ENCODE results near the gene DMD. TPM values are rescaled to one million over a fixed set of nuclear protein-coding genes. Genes with fewer than 3 reads are reported as not detected.
A peak's percentile ranks its signal among the peaks of the same experiment; 100 is the strongest.

The DMD gene
- total and polyA plus RNA-seq, 4 donors = 19.9 to 260 (median 111) TPM

GRCh38 chrX:32894679-32895078, 316.7 kb downstream of the DMD start:
- no peak overlapping the region for H3K27ac ChIP-seq (ENCODE audit: low read depth in 1 of 2, low read length in 2 of 2)
- WGBS, 2 donors = 85 to 86% methylated on average over 7 of the region's 7 CpGs
- peaks cover 0 to 3% of the 10 kb centered on the region in 2 donors for H3K4me1 ChIP-seq (ENCODE audit: control insufficient read depth in 1 of 2, insufficient read depth in 2 of 2, low read length in 2 of 2)
- no peaks in the 10 kb centered on the region for H3K27me3 ChIP-seq (ENCODE audit: control insufficient read depth in 1 of 2, insufficient read depth in 2 of 2, low read length in 1 of 2)
- H3K36me3 ChIP-seq (ENCODE audit: control insufficient read depth in 1 of 2, insufficient read depth in 2 of 2, low read length in 1 of 2) = no peaks in the 10 kb centered on the region
- no peak overlapping the region for H3K4me3 ChIP-seq (ENCODE audit: low read length in 2 of 2)
- DNase-seq (no peak), ATAC-seq (ENCODE audit: low FRiP score) (no peak)
- intact Hi-C loops (cut with DNase I) = no loop called here
- H3K9me3 ChIP-seq (ENCODE audit: control insufficient read depth, low read length) = no peaks in the 10 kb centered on the region

GRCh38 chrX:32893751-32894150, 317.6 kb downstream of the DMD start:
- H3K4me1 ChIP-seq (ENCODE audit: control insufficient read depth in 1 of 2, insufficient read depth in 2 of 2, low read length in 2 of 2) = peaks cover 0 to 3% of the 10 kb centered on the region in 2 donors
- H3K36me3 ChIP-seq (ENCODE audit: control insufficient read depth in 1 of 2, insufficient read depth in 2 of 2, low read length in 1 of 2) = no peaks in the 10 kb centered on the region
- intact Hi-C loops (cut with DNase I) = no loop called here
- no peak for DNase-seq
- no peaks in the 10 kb centered on the region for H3K9me3 ChIP-seq (ENCODE audit: control insufficient read depth, low read length)
- H3K27ac ChIP-seq (ENCODE audit: low read depth in 1 of 2, low read length in 2 of 2) = no peak overlapping the region
- WGBS, 2 donors = 66 to 80% methylated on average over 5 of the region's 5 CpGs
- H3K4me3 ChIP-seq (ENCODE audit: low read length in 2 of 2) = no peak overlapping the region
- no peak for ATAC-seq (ENCODE audit: low FRiP score)
- H3K27me3 ChIP-seq (ENCODE audit: control insufficient read depth in 1 of 2, insufficient read depth in 2 of 2, low read length in 1 of 2) = no peaks in the 10 kb centered on the region

GRCh38 chrX:32877592-32877991, 333.8 kb downstream of the DMD start:
- H3K27ac ChIP-seq (ENCODE audit: low read depth in 1 of 2, low read length in 2 of 2) = no peak overlapping the region
- DNase-seq (no peak), ATAC-seq (ENCODE audit: low FRiP score) (no peak)
- no peaks in the 10 kb centered on the region for H3K9me3 ChIP-seq (ENCODE audit: control insufficient read depth, low read length)
- no peak overlapping the region for H3K4me3 ChIP-seq (ENCODE audit: low read length in 2 of 2)
- H3K27me3 ChIP-seq (ENCODE audit: control insufficient read depth in 1 of 2, insufficient read depth in 2 of 2, low read length in 1 of 2) = no peaks in the 10 kb centered on the region
- no peaks in the 10 kb centered on the region for H3K36me3 ChIP-seq (ENCODE audit: control insufficient read depth in 1 of 2, insufficient read depth in 2 of 2, low read length in 1 of 2)
- no peaks in the 10 kb centered on the region for H3K4me1 ChIP-seq (ENCODE audit: control insufficient read depth in 1 of 2, insufficient read depth in 2 of 2, low read length in 2 of 2)
- intact Hi-C loops (cut with DNase I) = no loop called here
- 47 to 51% methylated on average over 3 of the region's 3 CpGs for WGBS, 2 donors

- Histone ChIP-seq H3K4me3 (ENCODE audit: low read length in 2 of 2) (no peak overlapping the region), H3K27me3 (ENCODE audit: control insufficient read depth in 1 of 2, insufficient read depth in 2 of 2, low read length in 1 of 2) (no peaks in the 10 kb centered on the region), H3K36me3 (ENCODE audit: control insufficient read depth in 1 of 2, insufficient read depth in 2 of 2, low read length in 1 of 2) (no peaks in the 10 kb centered on the region), H3K4me1 (ENCODE audit: control insufficient read depth in 1 of 2, insufficient read depth in 2 of 2, low read length in 2 of 2) (no peaks in the 10 kb centered on the region), H3K27ac (ENCODE audit: low read depth in 1 of 2, low read length in 2 of 2) (no peak overlapping the region), H3K9me3 (ENCODE audit: control insufficient read depth, low read length) (no peaks in the 10 kb centered on the region)
- intact Hi-C loops (cut with DNase I) = no loop called here
- no peak for DNase-seq
- no peak for ATAC-seq (ENCODE audit: low FRiP score)
- WGBS, 2 donors = 85 to 86% methylated on average over 4 of the region's 4 CpGs
Observed at GRCh38 chrX:32874839-32875238, 336.5 kb downstream of the DMD start.

- H3K27ac ChIP-seq (ENCODE audit: low read depth in 1 of 2, low read length in 2 of 2) = no peak overlapping the region
- no peaks in the 10 kb centered on the region for H3K36me3 ChIP-seq (ENCODE audit: control insufficient read depth in 1 of 2, insufficient read depth in 2 of 2, low read length in 1 of 2)
- DNase-seq (no peak), ATAC-seq (ENCODE audit: low FRiP score) (no peak)
- intact Hi-C loops (cut with DNase I) = no loop called here
- H3K27me3 ChIP-seq (ENCODE audit: control insufficient read depth in 1 of 2, insufficient read depth in 2 of 2, low read length in 1 of 2) = no peaks in the 10 kb centered on the region
- no peaks in the 10 kb centered on the region for H3K4me1 ChIP-seq (ENCODE audit: control insufficient read depth in 1 of 2, insufficient read depth in 2 of 2, low read length in 2 of 2)
- WGBS, 2 donors = 65 to 73% methylated on average over 2 of the region's 2 CpGs
- H3K4me3 ChIP-seq (ENCODE audit: low read length in 2 of 2) = no peak overlapping the region
- H3K9me3 ChIP-seq (ENCODE audit: control insufficient read depth, low read length) = no peaks in the 10 kb centered on the region
Observed at GRCh38 chrX:32873786-32874185, 337.6 kb downstream of the DMD start.

GRCh38 chrX:32871636-32872035, 339.7 kb downstream of the DMD start:
- intact Hi-C loops (cut with DNase I) = no loop called here

GRCh38 chrX:32868524-32868895, 342.8 kb downstream of the DMD start:
- Histone ChIP-seq H3K4me3 (ENCODE audit: low read length in 2 of 2) (no peak overlapping the region), H3K4me1 (ENCODE audit: control insufficient read depth in 1 of 2, insufficient read depth in 2 of 2, low read length in 2 of 2) (no peaks in the 10 kb centered on the region), H3K27me3 (ENCODE audit: control insufficient read depth in 1 of 2, insufficient read depth in 2 of 2, low read length in 1 of 2) (no peaks in the 10 kb centered on the region), H3K9me3 (ENCODE audit: control insufficient read depth, low read length) (no peaks in the 10 kb centered on the region), H3K27ac (ENCODE audit: low read depth in 1 of 2, low read length in 2 of 2) (no peak overlapping the region), H3K36me3 (ENCODE audit: control insufficient read depth in 1 of 2, insufficient read depth in 2 of 2, low read length in 1 of 2) (no peaks in the 10 kb centered on the region)
- WGBS, 2 donors = 76 to 85% methylated on average over 6 of the region's 6 CpGs
- no peak for DNase-seq
- peak; percentile 15 for ATAC-seq (ENCODE audit: low FRiP score)
- intact Hi-C loops (cut with DNase I) = no loop called here

More at GRCh38 chrX:32871636-32872035, 339.7 kb downstream of the DMD start:
- Histone ChIP-seq H3K36me3 (ENCODE audit: control insufficient read depth in 1 of 2, insufficient read depth in 2 of 2, low read length in 1 of 2) (no peaks in the 10 kb centered on the region), H3K27ac (ENCODE audit: low read depth in 1 of 2, low read length in 2 of 2) (no peak overlapping the region), H3K27me3 (ENCODE audit: control insufficient read depth in 1 of 2, insufficient read depth in 2 of 2, low read length in 1 of 2) (no peaks in the 10 kb centered on the region), H3K4me1 (ENCODE audit: control insufficient read depth in 1 of 2, insufficient read depth in 2 of 2, low read length in 2 of 2) (no peaks in the 10 kb centered on the region), H3K4me3 (ENCODE audit: low read length in 2 of 2) (no peak overlapping the region), H3K9me3 (ENCODE audit: control insufficient read depth, low read length) (no peaks in the 10 kb centered on the region)
- WGBS, 2 donors = 48 to 59% methylated on average over 3 of the region's 3 CpGs
- DNase-seq = no peak
- no peak for ATAC-seq (ENCODE audit: low FRiP score)

GRCh38 chrX:32867781-32868523, 343.4 kb downstream of the DMD start:
- ATAC-seq (ENCODE audit: low FRiP score) (peak; percentile 26), DNase-seq (no peak)
- Histone ChIP-seq H3K4me3 (ENCODE audit: low read length in 2 of 2) (no peak overlapping the region), H3K27ac (ENCODE audit: low read depth in 1 of 2, low read length in 2 of 2) (no peak overlapping the region), H3K4me1 (ENCODE audit: control insufficient read depth in 1 of 2, insufficient read depth in 2 of 2, low read length in 2 of 2) (no peaks in the 10 kb centered on the region), H3K36me3 (ENCODE audit: control insufficient read depth in 1 of 2, insufficient read depth in 2 of 2, low read length in 1 of 2) (no peaks in the 10 kb centered on the region), H3K9me3 (ENCODE audit: control insufficient read depth, low read length) (no peaks in the 10 kb centered on the region), H3K27me3 (ENCODE audit: control insufficient read depth in 1 of 2, insufficient read depth in 2 of 2, low read length in 1 of 2) (no peaks in the 10 kb centered on the region)
- intact Hi-C loops (cut with DNase I) = no loop called here
- WGBS, 2 donors = 79 to 89% methylated on average over 17 of the region's 17 CpGs

GRCh38 chrX:32852203-32852602, 359.1 kb downstream of the DMD start:
- Histone ChIP-seq H3K4me3 (ENCODE audit: low read length in 2 of 2) (no peak overlapping the region), H3K36me3 (ENCODE audit: control insufficient read depth in 1 of 2, insufficient read depth in 2 of 2, low read length in 1 of 2) (no peaks in the 10 kb centered on the region), H3K9me3 (ENCODE audit: control insufficient read depth, low read length) (no peaks in the 10 kb centered on the region), H3K27me3 (ENCODE audit: control insufficient read depth in 1 of 2, insufficient read depth in 2 of 2, low read length in 1 of 2) (no peaks in the 10 kb centered on the region), H3K27ac (ENCODE audit: low read depth in 1 of 2, low read length in 2 of 2) (no peak overlapping the region), H3K4me1 (ENCODE audit: control insufficient read depth in 1 of 2, insufficient read depth in 2 of 2, low read length in 2 of 2) (no peaks in the 10 kb centered on the region)
- ATAC-seq (ENCODE audit: low FRiP score) = no peak
- 55 to 92% methylated on average over 1 of the region's 1 CpG for WGBS, 2 donors
- no peak for DNase-seq
- intact Hi-C loops (cut with DNase I) = no loop called here

Data from aorta (tissue), 5 donors.